ENCODE results near the gene FKBP6.
"Not testable (repeated sequence)": the region's sequence is repeated elsewhere in the genome, so short reads cannot be mapped to it uniquely, and the experiment has no call there.

Gene FKBP6

GRCh38 chr7:73397521-73398281 lies 69.7 kb downstream of the FKBP6 start:
- Mint-ChIP-seq H3K27ac (peak overlapping the region; percentile 18 to 86 (median 56)), H3K27me3 (ENCODE audit: low read depth) (peaks cover 7% of the 10 kb centered on the region), H3K4me3 (peak overlapping the region; percentile 83 to 91 (median 83)), H3K36me3 (ENCODE audit: low read depth) (no peaks in the 10 kb centered on the region), H3K9me3 (no peaks in the 10 kb centered on the region), H3K4me1 (peaks cover 18% of the 10 kb centered on the region)
- no peak for TF ChIP-seq CTCF (IDR thresholded peaks at IDR 0.05; ENCODE audit: unreplicated experiment in 3 of 3)

DNA sequence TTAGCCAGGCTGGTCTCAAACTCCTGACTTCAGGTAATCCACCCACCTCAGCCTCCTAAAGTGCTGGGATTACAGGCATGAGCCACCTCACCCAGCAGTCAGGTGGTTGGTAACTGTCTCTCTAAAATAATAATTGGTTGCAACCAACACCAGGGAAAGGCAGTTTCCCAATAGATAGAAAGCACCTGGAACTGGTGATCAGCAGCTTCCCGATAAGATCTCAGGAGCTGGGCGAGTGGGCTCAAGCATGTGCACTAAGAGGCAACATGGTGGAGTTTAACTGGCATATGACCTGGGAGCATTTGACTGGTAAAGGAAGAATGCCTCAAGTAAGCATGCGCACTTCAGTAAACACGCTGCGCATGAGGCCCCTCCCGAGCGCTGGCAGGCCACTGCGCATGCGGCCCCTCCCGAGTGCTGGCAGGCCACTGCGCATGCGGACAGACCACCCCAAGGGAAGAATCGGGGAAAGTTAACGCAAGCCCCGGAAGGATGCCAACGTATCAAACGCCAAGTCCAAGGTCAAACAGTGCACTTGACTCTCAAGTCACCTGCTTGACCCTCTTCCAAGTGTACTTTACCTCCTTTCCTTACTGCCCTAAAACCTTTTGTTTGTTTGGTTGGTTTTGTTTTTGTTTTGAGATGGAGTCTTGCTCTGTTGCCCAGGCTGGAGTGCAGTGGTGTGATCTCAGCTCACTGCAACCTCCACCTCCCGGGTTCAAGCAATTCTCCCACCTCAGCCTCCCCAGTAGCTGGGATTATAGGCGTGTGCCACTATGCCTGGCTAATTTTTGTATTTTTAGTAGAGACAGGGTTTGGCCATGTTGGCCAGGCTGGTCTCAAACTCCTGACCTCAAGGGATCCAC lies 71.5 kb downstream of the FKBP6 start:
- H3K36me3 Mint-ChIP-seq (ENCODE audit: low read depth); H3K9me3 Mint-ChIP-seq; H3K27me3 Mint-ChIP-seq (ENCODE audit: low read depth); H3K4me3 Mint-ChIP-seq; H3K27ac Mint-ChIP-seq: not testable (repeated sequence)
- H3K4me1 Mint-ChIP-seq, result peaks cover 14% of the 10 kb centered on the region

- not testable (repeated sequence) for H3K27me3 Mint-ChIP-seq (ENCODE audit: low read depth); H3K4me3 Mint-ChIP-seq; H3K4me1 Mint-ChIP-seq; H3K27ac Mint-ChIP-seq; H3K36me3 Mint-ChIP-seq (ENCODE audit: low read depth); H3K9me3 Mint-ChIP-seq
These were observed 76.9 kb downstream of the FKBP6 start for GRCh38 chr7:73404860-73405259.
